RPMI8226 (cell line): Measurements from ENCODE around the gene STX10.

Experiments used
- DNase-seq: peaks from one replicate; pipeline ENCODE4 v3.0.0-alpha.2; 2015

STX10 gene

DNA sequence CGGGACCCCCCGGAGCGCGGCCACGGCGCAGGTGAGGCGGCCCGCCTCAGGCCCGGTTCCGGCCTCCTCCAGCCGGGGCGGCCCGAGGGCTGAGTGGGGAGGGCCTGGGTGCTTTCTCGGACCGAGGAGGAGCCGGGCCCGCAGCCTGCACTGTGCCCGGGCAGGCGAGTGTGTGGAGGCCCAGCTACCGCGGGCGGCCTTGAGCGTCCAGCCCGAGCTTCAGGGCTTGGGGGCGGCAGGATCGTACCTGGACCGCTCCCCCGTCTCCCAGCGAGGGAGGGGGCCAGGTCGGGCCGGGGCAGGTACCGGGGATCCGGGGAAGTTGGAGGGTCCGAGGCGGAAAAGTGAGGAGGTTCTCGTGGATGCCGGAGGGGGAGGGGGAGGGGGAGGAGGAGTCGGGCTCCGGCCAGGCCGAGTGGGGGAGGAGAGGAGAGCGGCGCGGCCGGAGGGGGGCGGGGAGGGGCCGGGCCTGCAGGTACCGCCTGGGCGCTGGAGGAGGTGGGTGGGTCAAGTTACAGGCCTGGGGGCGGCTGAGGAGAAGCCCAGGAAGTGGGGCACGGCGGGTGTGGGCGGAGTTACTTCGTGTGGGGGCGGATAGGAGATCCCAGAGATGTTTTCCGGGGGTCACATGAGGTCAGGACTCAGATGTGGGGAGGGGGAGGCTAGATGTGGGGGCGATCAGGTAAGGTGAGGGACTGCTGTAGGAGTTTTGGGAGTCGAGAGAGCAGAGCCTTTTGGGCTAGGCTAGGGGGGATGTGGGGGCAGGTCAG is 31.6 kb downstream of the STX10 start:
- peak; percentile 56 for DNase-seq

DNA sequence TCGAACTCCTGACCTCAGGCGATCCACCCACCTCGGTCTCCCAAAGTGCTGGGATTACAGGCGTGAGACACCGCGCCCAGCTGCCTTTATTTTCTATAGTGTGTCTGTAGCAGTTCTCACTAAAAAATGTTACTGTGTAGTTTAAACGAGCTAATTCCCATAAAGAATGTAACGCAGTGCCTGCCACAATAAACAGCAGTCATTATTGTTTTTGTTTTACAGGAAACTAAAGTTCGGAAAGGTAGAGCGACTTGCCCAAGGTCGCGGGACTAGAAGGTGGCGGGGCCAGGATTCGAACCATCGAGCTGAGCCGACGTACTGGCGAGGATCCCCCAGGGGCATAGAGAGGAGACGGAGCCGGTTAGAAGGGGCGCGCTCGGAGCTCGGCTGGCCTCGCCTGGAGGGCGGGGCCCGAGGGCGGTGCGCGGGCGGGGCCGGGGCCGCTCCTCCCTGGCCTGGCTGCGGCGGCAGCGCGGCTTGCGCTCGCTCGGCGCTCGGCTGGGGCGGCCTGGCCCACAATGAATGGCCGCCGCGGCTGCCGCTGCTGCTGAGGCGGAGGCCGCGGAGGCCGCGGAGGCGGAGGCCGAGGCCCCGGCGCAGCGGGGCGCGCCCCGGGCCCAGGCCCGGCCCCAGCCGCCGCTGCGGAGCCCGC is 32.3 kb downstream of the STX10 start, which contains the start of gene NACC1:
Gene NACC1, plus strand, starts transcription at position 493 of the 652 bp plus-strand sequence. CDS start 16,944 bp downstream, outside the sequence.
- peak; percentile 94 for DNase-seq

GRCh38 chr19:13117176-13117771 is 32.9 kb downstream of the STX10 start:
- DNase-seq, result no peak

DNA sequence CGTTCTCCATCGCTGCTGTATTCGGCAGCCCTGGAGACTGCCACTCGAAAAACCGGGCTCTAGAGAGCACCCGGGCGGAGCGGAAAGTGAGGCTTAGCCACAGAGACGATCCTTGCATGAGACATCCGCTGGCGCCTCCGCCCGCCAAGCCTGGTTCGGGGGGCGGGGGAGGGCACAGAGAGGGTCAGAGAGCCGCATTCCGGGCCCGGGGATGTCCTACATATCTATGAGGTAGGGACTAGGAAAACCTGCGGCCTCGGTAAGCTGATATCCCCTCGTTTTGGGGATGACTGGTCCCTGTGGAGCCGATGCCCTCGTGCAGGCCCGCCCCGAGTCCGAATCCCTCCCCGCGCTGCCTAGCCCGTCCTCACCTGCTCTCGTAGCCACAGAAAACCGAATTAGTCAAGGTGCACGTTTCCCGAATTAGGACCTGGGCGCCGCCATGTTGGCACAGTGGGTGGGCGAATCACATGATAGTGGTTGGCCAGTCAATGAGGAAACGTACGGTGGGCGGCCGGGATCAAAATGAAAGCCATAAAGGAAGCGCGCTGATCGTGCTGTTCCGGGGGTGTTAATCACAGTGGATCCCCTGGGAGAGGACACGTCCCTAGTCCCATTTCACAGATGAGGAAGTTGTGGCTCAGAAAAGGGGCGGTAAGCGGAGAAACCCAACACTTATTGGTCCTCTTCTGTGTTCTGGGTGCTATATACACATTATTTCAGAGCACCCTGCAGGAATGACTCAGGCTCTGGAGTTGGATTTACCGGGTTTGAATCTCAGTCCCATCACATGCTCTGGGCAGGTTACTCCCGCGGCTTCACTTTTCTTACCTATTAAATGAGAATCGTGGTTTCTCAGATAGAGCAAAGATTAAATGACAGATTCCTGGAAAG is 33.6 kb downstream of the STX10 start, which contains the start of gene TRMT1:
Gene TRMT1, minus strand, starts transcription at position 459 of the 894 bp plus-strand sequence. Its CDS starts 341 bp downstream, at position 118.
- DNase-seq, result peak; percentile 96

DNA sequence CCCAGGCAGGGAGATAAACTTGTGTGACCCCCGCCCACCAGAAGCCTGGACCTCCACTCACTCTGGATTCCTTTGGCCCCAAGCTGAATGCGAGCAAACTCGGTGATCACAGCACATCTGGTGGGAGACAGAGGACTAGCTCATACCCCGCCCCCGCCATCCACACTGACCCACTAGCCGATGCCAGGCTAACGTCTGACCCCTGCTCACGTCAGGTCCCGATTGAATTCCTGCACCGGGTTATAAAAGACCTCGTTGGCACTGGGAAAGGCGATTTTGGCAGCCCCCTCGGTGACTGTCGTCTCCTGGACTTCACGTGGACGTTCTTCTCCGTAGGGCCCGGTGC is 34.3 kb downstream of the STX10 start:
- DNase-seq, result no peak

DNA sequence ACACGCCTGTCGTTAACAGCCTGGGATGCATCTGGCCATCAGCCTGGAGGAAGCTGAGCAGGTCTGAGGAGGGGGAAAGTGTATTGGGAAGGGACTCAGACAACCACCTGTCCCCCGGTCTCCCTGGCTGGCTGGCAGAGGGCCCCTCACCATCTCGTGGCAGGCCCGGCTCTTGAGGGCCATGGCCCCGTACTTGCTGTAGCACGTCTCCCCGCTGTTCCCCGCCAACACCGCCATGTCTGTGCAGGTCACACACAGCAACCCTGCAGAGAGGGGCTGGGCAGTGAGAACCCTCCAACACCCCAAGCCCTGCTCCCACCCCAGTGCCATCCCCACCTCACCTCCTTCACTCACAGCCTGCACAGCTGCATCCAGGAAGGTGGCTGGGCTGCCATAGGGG is 37.6 kb downstream of the STX10 start:
- DNase-seq, result no peak

GRCh38 chr19:13110099-13110610 is 40.0 kb downstream of the STX10 start:
- no peak for DNase-seq

GRCh38 chr19:13109361-13110098 is 40.6 kb downstream of the STX10 start:
- no peak for DNase-seq

- peak; percentile 51 for DNase-seq
Observed at GRCh38 chr19:13104848-13105711, 45.1 kb downstream of the STX10 start.

GRCh38 chr19:13104360-13104847 is 45.8 kb downstream of the STX10 start:
- DNase-seq, result peak; percentile 79

GRCh38 chr19:13103581-13104359 is 46.4 kb downstream of the STX10 start:
- DNase-seq, result no peak

- peak; percentile 88 for DNase-seq
Observed at GRCh38 chr19:13102666-13103580, 47.3 kb downstream of the STX10 start, which contains the start of gene LYL1. Gene LYL1, minus strand, starts transcription at chr19:13102858. Its CDS starts 1,687 bp downstream, at chr19:13101171.

DNA sequence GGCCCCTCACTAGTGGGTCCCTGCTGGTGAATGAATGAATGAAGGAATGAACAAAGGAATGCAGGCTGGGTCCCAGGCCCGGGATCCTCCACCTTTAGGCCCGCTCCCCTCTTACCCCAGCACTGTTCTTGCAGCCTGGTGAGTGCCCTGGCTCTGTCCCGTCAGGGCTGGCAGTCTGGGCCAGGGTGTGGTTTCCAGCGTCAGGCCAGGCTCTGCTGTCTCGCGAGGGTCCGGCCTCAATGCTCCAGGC is 47.8 kb downstream of the STX10 start:
- no peak for DNase-seq

- no peak for DNase-seq
Observed at GRCh38 chr19:13101590-13102415, 48.4 kb downstream of the STX10 start.

- DNase-seq, result no peak
Observed at GRCh38 chr19:13100841-13101589, 49.2 kb downstream of the STX10 start.

- no peak for DNase-seq
Observed at GRCh38 chr19:13100031-13100588, 50.1 kb downstream of the STX10 start.
